C4-2B (cell line): ENCODE data around the gene PCYT1B.

Source experiments
- CTCF ChIP-seq: fragments of 450-650 bp; conservative IDR thresholded peaks from 2 replicates; pipeline ENCODE4 v1.5.1; 2017; ENCODE audit warnings: mild to moderate bottlenecking
- ZFX ChIP-seq: fragments of 450-650 bp; IDR thresholded peaks from 2 replicates; pipeline ENCODE4 v1.6.1; 2017

DNA sequence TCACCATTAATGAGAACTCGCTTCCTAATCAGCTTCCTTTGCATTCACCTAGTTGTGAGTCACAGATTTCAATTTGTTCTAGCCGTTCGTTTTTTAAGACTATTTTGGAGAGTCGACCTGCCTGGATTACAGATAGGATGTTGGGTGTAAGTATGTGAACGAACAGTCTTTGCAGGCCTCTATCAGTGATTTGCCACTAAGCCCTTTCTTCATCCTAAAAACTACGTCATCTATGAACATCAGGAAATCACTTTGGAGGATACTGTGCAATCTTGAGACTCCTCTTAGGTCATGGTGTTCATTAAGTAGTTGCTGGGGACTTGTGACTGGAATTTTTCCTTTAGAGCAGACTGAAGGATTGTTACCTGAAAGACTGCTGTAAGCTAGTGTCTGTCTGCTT is 47.7 kb upstream of the PCYT1B start:
- TF ChIP-seq CTCF (no peak), ZFX (no peak)
